Left cardiac atrium (tissue), 4 donors: ENCODE data around the gene HOXB4. TPM values are rescaled to one million over a fixed set of nuclear protein-coding genes. Genes with fewer than 3 reads are reported as not detected.

Experiments used
- ATAC-seq, 2 donors: fragments of 200-7000 bp; cut with Tn5 transposase; one replicate each; pipeline ENCODE4 v1.9.1; 2020; ENCODE audit warnings: mild to moderate bottlenecking in 2 of 2, moderate library complexity in 2 of 2
- DNase-seq: peaks from one replicate; pipeline ENCODE4 v3.0.0-alpha.2; 2020
- intact Hi-C, 2 donors: fragments of 100-400 bp; cut with DNase I; formaldehyde crosslinking; loops; one replicate each; pipeline versions ENCODE4 v1.14.1 to v1.15.1; 2022 to 2023
- long read RNA-seq: library from polyadenylated mRNA; unstranded; transcript quantifications from one replicate; pipeline ENCODE4 v2.0.0, GENCODE V29; 2021
- total RNA-seq, 2 donors: library from RNA; stranded (reverse); fragmentation: NEBNext Ultra II Directional; extraction: Animal tissue kit (Norgen Biotek cat#: 25700); gene quantifications; one replicate each; pipeline ENCODE4 v1.2.1, GENCODE V29; 2021
- donor health status: DM: no; HTN: yes; CAD: no.
- donor health status: DM: no; HTN: yes; CAD: no; lungs with severe emphysema.
- donor health status: DM: yes; HTN: yes; CAD: no.
- donor health status: Dilated cardiomyopathy.

Gene HOXB4
- total RNA-seq = 1 to 10 TPM in 1 of 2 donors, under 1 TPM in 1; 0.31 to 1.6 TPM
- long read RNA-seq = 0 reads

- intact Hi-C loops = no loop called here
- peak; percentile 69 for DNase-seq
- ATAC-seq = peak; percentile 58 to 70
These were observed at the start of gene HOXB4 for GRCh38 chr17:48577946-48578615. TSS of gene HOXB4 (minus strand) at chr17:48578350. CDS start at chr17:48578319, 31 bp downstream.

GRCh38 chr17:48627118-48627597, 49.0 kb upstream of the HOXB4 start:
- no peak for DNase-seq
- intact Hi-C loops = no loop called here
- ATAC-seq = no peak

GRCh38 chr17:48626245-48627117, 48.3 kb upstream of the HOXB4 start, which contains the start of gene HOXB9:
TSS of gene HOXB9 (minus strand) at chr17:48626358. CDS start at chr17:48626269, 89 bp downstream.
- ATAC-seq (peak in 1 of 2 donors; percentile 40), DNase-seq (no peak)
- intact Hi-C loops = no loop called here

GRCh38 chr17:48625495-48626244, 47.5 kb upstream of the HOXB4 start:
- ATAC-seq = peak; percentile 58 to 78

GRCh38 chr17:48624544-48625494, 46.7 kb upstream of the HOXB4 start:
- intact Hi-C loops = no loop called here
- ATAC-seq (peak; percentile 48), DNase-seq (no peak)

More at GRCh38 chr17:48625495-48626244, 47.5 kb upstream of the HOXB4 start:
- intact Hi-C loops = no loop called here
- DNase-seq = no peak

GRCh38 chr17:48624118-48624517, 46.0 kb upstream of the HOXB4 start:
- intact Hi-C loops = no loop called here
- no peak for DNase-seq
- no peak for ATAC-seq

- no peak for DNase-seq
- ATAC-seq = no peak
- intact Hi-C loops = no loop called here
These were observed 45.4 kb upstream of the HOXB4 start for GRCh38 chr17:48623583-48623982.

GRCh38 chr17:48622857-48623256, 44.7 kb upstream of the HOXB4 start:
- DNase-seq (no peak), ATAC-seq (no peak)
- intact Hi-C loops = no loop called here

- ATAC-seq (no peak), DNase-seq (no peak)
- intact Hi-C loops = no loop called here
These were observed 43.6 kb upstream of the HOXB4 start for GRCh38 chr17:48621410-48622392.

GRCh38 chr17:48620461-48621139, 42.5 kb upstream of the HOXB4 start:
- no peak for ATAC-seq
- no peak for DNase-seq
- intact Hi-C loops = no loop called here

GRCh38 chr17:48619826-48620449, 41.8 kb upstream of the HOXB4 start:
- intact Hi-C loops = loop anchor here (5.0 to 10.0 kb wide), 3 partner anchors 285 to 595 kb away; no protein-coding TSS in a partner anchor
- ATAC-seq (no peak), DNase-seq (no peak)

- DNase-seq (peak; percentile 84), ATAC-seq (peak; percentile 91 to 93)
- intact Hi-C loops = loop anchor here (5.0 to 10.0 kb wide), 3 partner anchors 284 to 594 kb away; no protein-coding TSS in a partner anchor
These were observed 40.2 kb upstream of the HOXB4 start for GRCh38 chr17:48618256-48618896.

GRCh38 chr17:48617471-48618255, 39.5 kb upstream of the HOXB4 start:
- intact Hi-C loops = loop anchor here (5.0 to 10.0 kb wide), 3 partner anchors 283 to 593 kb away; no protein-coding TSS in a partner anchor
- DNase-seq (no peak), ATAC-seq (no peak)

GRCh38 chr17:48616717-48617470, 38.7 kb upstream of the HOXB4 start:
- ATAC-seq = no peak
- intact Hi-C loops = loop anchor here (5.0 to 10.0 kb wide), 3 partner anchors 282 to 592 kb away; no protein-coding TSS in a partner anchor

More at GRCh38 chr17:48616717-48617470, 38.7 kb upstream of the HOXB4 start:
- no peak for DNase-seq
